Lower lobe of right lung (tissue), 2 donors: ENCODE results near the gene CNN1. TPM values are rescaled to one million over a fixed set of nuclear protein-coding genes. Genes with fewer than 3 reads are reported as not detected.

Experiments used
- ATAC-seq, 2 donors: fragments of 200-7000 bp; cut with Tn5 transposase; one replicate each; pipeline ENCODE4 v1.9.1; 2020 to 2022; ENCODE audit warnings: mild to moderate bottlenecking in 2 of 2, moderate library complexity in 2 of 2
- DNase-seq: peaks from one replicate; pipeline ENCODE4 v3.0.0-alpha.2; 2020
- H3K27ac ChIP-seq: fragments of 200-600 bp; one replicate; pipeline ENCODE4 v1.8.0; 2022
- H3K27me3 ChIP-seq: fragments of 200-600 bp; one replicate; pipeline ENCODE4 v1.8.0; 2022; ENCODE audit warnings: low read depth
- H3K36me3 ChIP-seq: fragments of 200-600 bp; one replicate; pipeline ENCODE4 v1.8.0; 2022; ENCODE audit warnings: mild to moderate bottlenecking
- H3K4me1 ChIP-seq: fragments of 200-600 bp; one replicate; pipeline ENCODE4 v1.8.0; 2022
- H3K4me3 ChIP-seq: fragments of 200-600 bp; one replicate; pipeline ENCODE4 v1.8.0; 2022; ENCODE audit warnings: mild to moderate bottlenecking
- H3K9me3 ChIP-seq: fragments of 200-600 bp; one replicate; pipeline ENCODE4 v1.8.0; 2022
- CTCF ChIP-seq: fragments of 200-600 bp; IDR thresholded peaks from one replicate; pipeline ENCODE4 v1.8.0; 2022; ENCODE audit warnings: antibody characterized with exemption, mild to moderate bottlenecking
- intact Hi-C: fragments of 100-400 bp; cut with DNase I; formaldehyde crosslinking; loops from one replicate; pipeline ENCODE4 v1.11.0; 2022
- total RNA-seq: library from RNA; stranded (reverse); fragmentation: NEBNext Ultra II Directional; extraction: Animal tissue kit (Norgen Biotek cat#: 25700); gene quantifications from one replicate; pipeline ENCODE4 v1.2.1, GENCODE V29; 2021
- donor health status: DM: no; HTN: yes; CAD: no; lungs with severe emphysema.

Gene CNN1
- total RNA-seq, 1 donor from 2014 or later: 16.4 TPM

- H3K36me3 ChIP-seq: peaks cover 42% of the 10 kb centered on the region
- intact Hi-C loops: no loop called here
Measured at GRCh38 chr19:11496391-11497163, 42.1 kb upstream of the CNN1 start.

GRCh38 chr19:11499220-11499726, 39.4 kb upstream of the CNN1 start:
- Histone ChIP-seq H3K27me3 (no peaks in the 10 kb centered on the region), H3K36me3 (peaks cover 21% of the 10 kb centered on the region), H3K4me1 (no peaks in the 10 kb centered on the region), H3K27ac (no peak overlapping the region), H3K4me3 (no peak overlapping the region), H3K9me3 (no peaks in the 10 kb centered on the region)
- no peak for ATAC-seq
- intact Hi-C loops: no loop called here
- DNase-seq: no peak
- TF ChIP-seq CTCF: no peak

More at GRCh38 chr19:11496391-11497163, 42.1 kb upstream of the CNN1 start:
- Histone ChIP-seq H3K27ac (no peak overlapping the region), H3K4me3 (no peak overlapping the region), H3K4me1 (no peaks in the 10 kb centered on the region), H3K27me3 (no peaks in the 10 kb centered on the region), H3K9me3 (no peaks in the 10 kb centered on the region)
- ATAC-seq: peak; percentile 72 to 76
- peak; percentile 72 for DNase-seq
- peak; percentile 69 for TF ChIP-seq CTCF

- no peaks in the 10 kb centered on the region for H3K4me1 ChIP-seq
- no peaks in the 10 kb centered on the region for H3K27me3 ChIP-seq
- peaks cover 15% of the 10 kb centered on the region for H3K36me3 ChIP-seq
- ATAC-seq (no peak), DNase-seq (no peak)
- intact Hi-C loops: no loop called here
- TF ChIP-seq CTCF: no peak
- no peaks in the 10 kb centered on the region for H3K9me3 ChIP-seq
- no peak overlapping the region for H3K4me3 ChIP-seq
- no peak overlapping the region for H3K27ac ChIP-seq
Measured at GRCh38 chr19:11499890-11500420, 38.7 kb upstream of the CNN1 start.

GRCh38 chr19:11504502-11505031, 34.1 kb upstream of the CNN1 start:
- Histone ChIP-seq H3K27ac (peak overlapping the region; percentile 96), H3K9me3 (no peaks in the 10 kb centered on the region), H3K27me3 (no peaks in the 10 kb centered on the region), H3K4me3 (peak overlapping the region; percentile 91), H3K36me3 (no peaks in the 10 kb centered on the region), H3K4me1 (peaks cover 9% of the 10 kb centered on the region)
- DNase-seq: no peak
- ATAC-seq: no peak
- intact Hi-C loops: no loop called here
- TF ChIP-seq CTCF: no peak

- Histone ChIP-seq H3K9me3 (no peaks in the 10 kb centered on the region), H3K4me1 (peaks cover 9% of the 10 kb centered on the region), H3K27ac (peak overlapping the region; percentile 96), H3K36me3 (no peaks in the 10 kb centered on the region), H3K4me3 (peak overlapping the region; percentile 91), H3K27me3 (no peaks in the 10 kb centered on the region)
- intact Hi-C loops: no loop called here
- TF ChIP-seq CTCF: no peak
- DNase-seq (peak; percentile 98), ATAC-seq (peak; percentile 97)
Measured at GRCh38 chr19:11505032-11505503, 33.6 kb upstream of the CNN1 start.
